B cell (primary cell): ENCODE data around the gene WNK1. TPM values are rescaled to one million over a fixed set of nuclear protein-coding genes. Genes with fewer than 3 reads are reported as not detected.
"Not testable (repeated sequence)": the region's sequence is repeated elsewhere in the genome, so short reads cannot be mapped to it uniquely, and the experiment has no call there.

ENCODE experiments used
- ATAC-seq: fragments of 200-7000 bp; cut with Tn5 transposase; one replicate; pipeline ENCODE4 v1.10.0; 2021; ENCODE audit warnings: low read depth, mild to moderate bottlenecking, moderate number of reproducible peaks, moderate library complexity
- CTCF ChIA-PET: fragments of 350-600 bp; sonication (Branson Sonifier 250); formaldehyde crosslinking; loops from one replicate; lab custom pipeline; 2021; ENCODE audit warnings: antibody characterized with exemption, inconsistent platforms; lab: Charles Lee
- POLR2A ChIA-PET: fragments of 350-600 bp; sonication (Branson Sonifier 250); formaldehyde crosslinking; loops from one replicate; lab custom pipeline; 2021; ENCODE audit warnings: antibody characterized with exemption; lab: Charles Lee
- DNase-seq: peaks from one replicate; pipeline ENCODE4 v3.0.0; 2013
- H2AFZ ChIP-seq: 2 replicates; pipeline ENCODE4 v1.6.1; 2012; ENCODE audit warnings: mild to moderate bottlenecking, low read depth, low read length; ENCODE audit not compliant: insufficient read depth, poor library complexity, severe bottlenecking
- H3K27ac ChIP-seq, 2 donors: 1 replicate in 1 of 2; 2 replicates in 1 of 2; pipeline ENCODE4 v1.5.1; 2012 to 2013; ENCODE audit warnings: low read length in 2 of 2, mild to moderate bottlenecking in 2 of 2, moderate library complexity in 1 of 2
- H3K27me3 ChIP-seq, 4 experiments: fragments of 200-600 bp in 1 of 4; sonication (generic) in 1 of 4; replicated peaks in 1 of 4; 1 replicate in 2 of 4; 2 replicates in 2 of 4; pipeline versions ENCODE4 v1.6.1 to v1.7.0; 2013 to 2016; ENCODE audit warnings: low read length in 3 of 4, mild to moderate bottlenecking in 2 of 4, mixed read lengths in 1 of 4, moderate library complexity in 1 of 4; ENCODE audit not compliant: insufficient read depth in 4 of 4, control insufficient read depth in 3 of 4; ENCODE audit errors: control extremely low read depth in 1 of 4
- H3K36me3 ChIP-seq, 2 experiments: replicated peaks in 1 of 2; 1 replicate in 1 of 2; 2 replicates in 1 of 2; pipeline versions ENCODE4 v1.6.1 to v1.7.1; 2013; ENCODE audit warnings: low read length in 1 of 2; ENCODE audit not compliant: insufficient read depth in 2 of 2, control insufficient read depth in 1 of 2; ENCODE audit errors: control extremely low read depth in 1 of 2, extremely low read depth in 1 of 2
- H3K4me1 ChIP-seq, 2 donors: fragments of 200-600 bp in 1 of 2; sonication (generic) in 1 of 2; 1 replicate in 1 of 2; 2 replicates in 1 of 2; pipeline versions ENCODE4 v1.5.1 to v1.6.1; 2013 to 2017; ENCODE audit warnings: low read length in 2 of 2; ENCODE audit not compliant: control insufficient read depth in 2 of 2, insufficient read depth in 2 of 2
- H3K4me2 ChIP-seq: replicated peaks from 2 replicates; pipeline ENCODE3; 2012; ENCODE audit warnings: mild to moderate bottlenecking, low read depth, low read length; ENCODE audit not compliant: poor library complexity, severe bottlenecking
- H3K4me3 ChIP-seq, 5 experiments: fragments of 200-600 bp in 1 of 5; sonication (generic) in 1 of 5; 1 replicate in 3 of 5; 2 replicates in 2 of 5; pipeline versions ENCODE4 v1.5.1 to v1.7.0; 2011 to 2016; ENCODE audit warnings: low read length in 4 of 5, mild to moderate bottlenecking in 4 of 5, low read depth in 2 of 5, control low read depth in 1 of 5, moderate library complexity in 1 of 5; ENCODE audit not compliant: insufficient read depth in 1 of 5; ENCODE audit errors: control extremely low read depth in 1 of 5, extremely low read depth in 1 of 5
- H3K79me2 ChIP-seq: fragments of 200-600 bp; sonication (generic); one replicate; pipeline ENCODE4 v1.6.0; 2016; ENCODE audit warnings: low read length; ENCODE audit not compliant: control insufficient read depth, insufficient read depth
- H3K9ac ChIP-seq: fragments of 200-600 bp; sonication (generic); 2 replicates; pipeline ENCODE4 v1.6.1; 2017; ENCODE audit warnings: mild to moderate bottlenecking, low read length, moderate library complexity
- H3K9me3 ChIP-seq, 3 donors: one replicate each; pipeline versions ENCODE4 v1.6.1 to v1.7.1; 2013; ENCODE audit warnings: low read length in 2 of 3; ENCODE audit not compliant: control insufficient read depth in 2 of 3, insufficient read depth in 1 of 3; ENCODE audit errors: control extremely low read depth in 1 of 3
- H4K20me1 ChIP-seq: 2 replicates; pipeline ENCODE4 v1.6.0; 2012; ENCODE audit warnings: mild to moderate bottlenecking, low read length; ENCODE audit not compliant: insufficient read depth, control insufficient read depth, poor library complexity, severe bottlenecking
- H3K27ac Mint-ChIP-seq: one replicate; pipeline ENCODE4 v1.8.0; 2021; ENCODE audit warnings: mixed read lengths
- H3K27me3 Mint-ChIP-seq: one replicate; pipeline ENCODE4 v1.8.0; 2021; ENCODE audit warnings: mixed read lengths
- H3K4me1 Mint-ChIP-seq: one replicate; pipeline ENCODE4 v1.8.0; 2021; ENCODE audit warnings: mixed read lengths
- H3K4me3 Mint-ChIP-seq: one replicate; pipeline ENCODE4 v1.8.0; 2021; ENCODE audit warnings: mixed read lengths
- H3K9me3 Mint-ChIP-seq: one replicate; pipeline ENCODE4 v1.8.0; 2022; ENCODE audit warnings: mixed read lengths; ENCODE audit not compliant: insufficient read depth
- CTCF ChIP-seq: fragments of 200-600 bp; IDR thresholded peaks from one replicate; pipeline ENCODE4 v1.8.0; 2022; ENCODE audit warnings: antibody characterized with exemption, mild to moderate bottlenecking
- EZH2 ChIP-seq: IDR thresholded peaks from 2 replicates; pipeline ENCODE4 v1.6.1; 2012; ENCODE audit warnings: borderline replicate concordance, low read depth, mild to moderate bottlenecking, moderate library complexity, low read length; ENCODE audit not compliant: insufficient read depth, poor library complexity, severe bottlenecking
- WGBS: methylation state at CpG from one replicate; pipeline ENCODE4 v1.1.5; 2013; ENCODE audit warnings: missing lambda C conversion rate; ENCODE audit not compliant: insufficient coverage; 5-methylcytosine and 5-hydroxymethylcytosine counted together
- intact Hi-C: fragments of 100-400 bp; cut with micrococcal nuclease; formaldehyde crosslinking; loops from one replicate; pipeline ENCODE4 v1.10.0; 2022
- polyA plus RNA-seq: library from polyadenylated mRNA; depleted of rRNA; stranded (reverse); fragments of >200 nt; gene quantifications from 2 replicates; pipeline ENCODE4 v1.2.3, GENCODE V29; 2012
- total RNA-seq, 2 donors: library from RNA; stranded (reverse); fragments of 120-200 nt in 1 of 2; gene quantifications; 1 replicate in 1 of 2; 2 replicates in 1 of 2; pipeline versions ENCODE4 v1.2.3 to v1.2.4, GENCODE V29; 2013 to 2022

Gene WNK1
- total and polyA plus RNA-seq, 2 donors (not counting 1 experiment from before 2014, with no cell fraction given), result 43.9 to 188 TPM

- H3K4me2 ChIP-seq, result no peak overlapping the region
- H3K9me3 Mint-ChIP-seq, result no peaks in the 10 kb centered on the region
- peaks cover 62% of the 10 kb centered on the region for H3K4me1 Mint-ChIP-seq
- no peak overlapping the region for H3K27ac Mint-ChIP-seq
- DNase-seq (no peak), ATAC-seq (no peak)
- intact Hi-C loops, result no loop called here
- no peak overlapping the region for H3K9ac ChIP-seq
- H3K36me3 ChIP-seq, result no peaks in the 10 kb centered on the region
- POLR2A ChIA-PET, result interaction anchor here (0.5 kb wide), 1 partner anchor 217 kb away, joined by 4 read pairs; the partner anchor contains the start of gene ERC1
- no peaks in the 10 kb centered on the region for H3K27me3 ChIP-seq
- CTCF ChIA-PET, result interaction anchor here (1.2 to 2.1 kb wide), 2 partner anchors 42 to 160 kb away, joined by 3 to 6 read pairs; no protein-coding TSS in a partner anchor
- peaks cover 100% of the 10 kb centered on the region for H3K79me2 ChIP-seq
- H4K20me1 ChIP-seq, result peaks cover 62% of the 10 kb centered on the region
- no peak overlapping the region for H3K4me3 Mint-ChIP-seq
- no CpG with 5 or more reads among the region's 3 CpGs for WGBS
- H3K4me1 ChIP-seq, result peaks cover 15 to 36% of the 10 kb centered on the region in 2 donors
- no peak for TF ChIP-seq EZH2
- TF ChIP-seq CTCF, result no peak
- no peak overlapping the region for H3K27ac ChIP-seq
- H3K4me3 ChIP-seq, result no peak overlapping the region
- no peak overlapping the region for H2AFZ ChIP-seq
- H3K9me3 ChIP-seq, result no peaks in the 10 kb centered on the region
- H3K27me3 Mint-ChIP-seq, result no peaks in the 10 kb centered on the region
Measured at GRCh38 chr12:774051-774614, 21.8 kb downstream of the WNK1 start.

- peaks cover 41% of the 10 kb centered on the region for H4K20me1 ChIP-seq
- H3K9me3 Mint-ChIP-seq, H3K4me2 ChIP-seq, H3K27ac ChIP-seq, POLR2A ChIA-PET, H2AFZ ChIP-seq, ATAC-seq, DNase-seq, H3K27me3 Mint-ChIP-seq, H3K4me3 Mint-ChIP-seq, intact Hi-C loops, H3K36me3 ChIP-seq, H3K4me3 ChIP-seq, H3K27me3 ChIP-seq, H3K9me3 ChIP-seq, H3K9ac ChIP-seq: not testable (repeated sequence)
- CTCF ChIA-PET, result interaction anchor here (0.8 to 2.1 kb wide), 3 partner anchors 23 to 162 kb away, joined by 3 to 6 read pairs (median 4); no protein-coding TSS in a partner anchor
- peaks cover 67% of the 10 kb centered on the region for H3K4me1 Mint-ChIP-seq
- H3K27ac Mint-ChIP-seq, result peak overlapping the region; percentile 10
- 100% methylated on average over 6 of the region's 15 CpGs for WGBS
- H3K79me2 ChIP-seq, result peaks cover 100% of the 10 kb centered on the region
- peaks cover 10 to 35% of the 10 kb centered on the region in 2 donors for H3K4me1 ChIP-seq
Measured at GRCh38 chr12:775973-776771, 23.8 kb downstream of the WNK1 start.

GRCh38 chr12:776772-777373, 24.5 kb downstream of the WNK1 start:
- DNase-seq, H3K4me3 Mint-ChIP-seq, H3K4me3 ChIP-seq, H3K27me3 Mint-ChIP-seq, H3K9ac ChIP-seq, H3K27ac ChIP-seq, H3K27me3 ChIP-seq, H3K36me3 ChIP-seq, H2AFZ ChIP-seq, H3K9me3 Mint-ChIP-seq, POLR2A ChIA-PET, intact Hi-C loops, H3K4me2 ChIP-seq, ATAC-seq, H3K27ac Mint-ChIP-seq, H3K9me3 ChIP-seq: not testable (repeated sequence)
- peaks cover 37% of the 10 kb centered on the region for H4K20me1 ChIP-seq
- peaks cover 69% of the 10 kb centered on the region for H3K4me1 Mint-ChIP-seq
- WGBS, result 97% methylated on average over 4 of the region's 5 CpGs
- H3K4me1 ChIP-seq, result peaks cover 10 to 33% of the 10 kb centered on the region in 2 donors
- CTCF ChIA-PET, result interaction anchor here (1.0 to 1.6 kb wide), 4 partner anchors 20 to 177 kb away, joined by 3 to 6 read pairs (median 3); no protein-coding TSS in a partner anchor
- peaks cover 100% of the 10 kb centered on the region for H3K79me2 ChIP-seq
